DND-41 (cell line): ENCODE results near the gene SGCE.

ENCODE experiments used
- ATAC-seq: fragments of 200-7000 bp; cut with Tn5 transposase; 3 replicates; pipeline ENCODE4 v1.9.1; 2021; ENCODE audit warnings: low read depth; ENCODE audit not compliant: insufficient read depth
- DNase-seq: peaks from one replicate; pipeline ENCODE4 v3.0.0-alpha.2; 2020
- H2AFZ ChIP-seq: 2 replicates; pipeline ENCODE4 v1.6.0; 2012; ENCODE audit warnings: low read depth, low read length
- H3K27ac ChIP-seq: 2 replicates; pipeline ENCODE4 v1.5.1; 2012; ENCODE audit warnings: low read length, inconsistent platforms
- H3K27me3 ChIP-seq: fragments of 200-600 bp; sonication (generic); 2 replicates; pipeline ENCODE4 v1.6.0; 2012; ENCODE audit warnings: low read length, mild to moderate bottlenecking, inconsistent platforms; ENCODE audit not compliant: insufficient read depth, poor library complexity
- H3K36me3 ChIP-seq: 2 replicates; pipeline ENCODE4 v1.5.1; 2012; ENCODE audit warnings: low read length, inconsistent platforms; ENCODE audit not compliant: insufficient read depth
- H3K4me1 ChIP-seq: 2 replicates; pipeline ENCODE4 v1.5.1; 2012; ENCODE audit warnings: mild to moderate bottlenecking, low read length; ENCODE audit not compliant: insufficient read depth
- H3K4me2 ChIP-seq: 2 replicates; pipeline ENCODE4 v1.6.0; 2012; ENCODE audit warnings: mild to moderate bottlenecking, moderate library complexity, low read length, inconsistent platforms; ENCODE audit not compliant: insufficient read depth
- H3K4me3 ChIP-seq, 2 experiments: fragments of 200-600 bp in 1 of 2; shearing (Covaris generic) in 1 of 2; 2 replicates each; pipeline ENCODE4 v1.5.1; 2012 to 2016; ENCODE audit warnings: inconsistent platforms in 2 of 2, low read length in 2 of 2, mild to moderate bottlenecking in 2 of 2, low read depth in 1 of 2, moderate library complexity in 1 of 2
- H3K79me2 ChIP-seq: 2 replicates; pipeline ENCODE4 v1.6.0; 2012; ENCODE audit warnings: low read length, inconsistent platforms; ENCODE audit not compliant: insufficient read depth
- H3K9ac ChIP-seq: 2 replicates; pipeline ENCODE4 v1.6.0; 2012; ENCODE audit warnings: low read depth, mild to moderate bottlenecking, inconsistent platforms, low read length, moderate library complexity
- H3K9me3 ChIP-seq: 2 replicates; pipeline ENCODE4 v1.5.1; 2012; ENCODE audit warnings: low read length, moderate library complexity, mild to moderate bottlenecking, inconsistent platforms; ENCODE audit not compliant: insufficient read depth, severe bottlenecking
- H4K20me1 ChIP-seq: 2 replicates; pipeline ENCODE4 v1.6.0; 2012; ENCODE audit warnings: low read length; ENCODE audit not compliant: insufficient read depth
- EZH2 ChIP-seq: IDR thresholded peaks from 3 replicates; pipeline ENCODE4 v1.6.1; 2012; ENCODE audit warnings: borderline replicate concordance, low read depth, mild to moderate bottlenecking, moderate library complexity, low read length, inconsistent platforms; ENCODE audit not compliant: severe bottlenecking
- TF ChIP-seq, protein P1 (sequence below): IDR thresholded peaks from 2 replicates; pipeline ENCODE4 v1.5.1; 2012; ENCODE audit warnings: borderline replicate concordance, low read length, moderate library complexity, mild to moderate bottlenecking; ENCODE audit not compliant: poor library complexity, severe bottlenecking; ENCODE audit errors: extremely low read depth

SGCE gene

DNA sequence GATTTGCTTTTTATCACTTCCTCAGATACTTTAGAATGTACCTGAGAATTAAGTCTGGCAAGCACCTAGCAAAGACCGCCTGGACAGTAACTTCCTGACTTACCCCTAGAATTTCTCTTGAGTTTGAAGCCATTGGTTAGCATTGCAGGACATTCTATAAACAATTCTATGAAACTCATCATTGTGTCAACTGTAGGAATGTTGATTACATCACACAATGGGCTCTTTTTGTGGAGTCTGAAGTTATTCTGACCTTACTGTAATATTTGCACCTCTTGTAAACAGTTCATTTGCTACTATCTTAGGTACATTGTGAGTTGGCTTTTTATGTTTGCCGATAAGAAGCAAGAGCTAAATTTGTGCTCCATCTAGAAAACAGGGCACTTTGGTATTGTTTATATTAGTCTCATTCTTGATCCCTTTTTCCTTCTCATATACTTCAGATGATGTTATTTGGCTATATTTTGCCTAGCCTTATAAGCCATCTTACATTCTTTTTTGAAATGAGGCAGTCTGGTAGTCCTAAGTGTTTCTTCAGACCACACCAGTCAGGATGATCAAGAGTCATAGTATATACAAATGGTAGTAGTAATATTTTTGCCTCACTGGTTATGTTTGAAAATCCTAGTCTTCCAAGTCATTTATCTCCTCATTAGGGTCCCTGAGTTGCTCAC is 94.0 kb downstream of the SGCE start:
- TF ChIP-seq, protein P1, sequence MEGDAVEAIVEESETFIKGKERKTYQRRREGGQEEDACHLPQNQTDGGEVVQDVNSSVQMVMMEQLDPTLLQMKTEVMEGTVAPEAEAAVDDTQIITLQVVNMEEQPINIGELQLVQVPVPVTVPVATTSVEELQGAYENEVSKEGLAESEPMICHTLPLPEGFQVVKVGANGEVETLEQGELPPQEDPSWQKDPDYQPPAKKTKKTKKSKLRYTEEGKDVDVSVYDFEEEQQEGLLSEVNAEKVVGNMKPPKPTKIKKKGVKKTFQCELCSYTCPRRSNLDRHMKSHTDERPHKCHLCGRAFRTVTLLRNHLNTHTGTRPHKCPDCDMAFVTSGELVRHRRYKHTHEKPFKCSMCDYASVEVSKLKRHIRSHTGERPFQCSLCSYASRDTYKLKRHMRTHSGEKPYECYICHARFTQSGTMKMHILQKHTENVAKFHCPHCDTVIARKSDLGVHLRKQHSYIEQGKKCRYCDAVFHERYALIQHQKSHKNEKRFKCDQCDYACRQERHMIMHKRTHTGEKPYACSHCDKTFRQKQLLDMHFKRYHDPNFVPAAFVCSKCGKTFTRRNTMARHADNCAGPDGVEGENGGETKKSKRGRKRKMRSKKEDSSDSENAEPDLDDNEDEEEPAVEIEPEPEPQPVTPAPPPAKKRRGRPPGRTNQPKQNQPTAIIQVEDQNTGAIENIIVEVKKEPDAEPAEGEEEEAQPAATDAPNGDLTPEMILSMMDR: no peak
- no peak for TF ChIP-seq EZH2
- no peaks in the 10 kb centered on the region for H3K9me3 ChIP-seq
- H4K20me1 ChIP-seq: no peaks in the 10 kb centered on the region
- H3K4me3 ChIP-seq: no peak overlapping the region
- no peak overlapping the region for H3K9ac ChIP-seq
- ATAC-seq (no peak), DNase-seq (no peak)
- no peaks in the 10 kb centered on the region for H3K27me3 ChIP-seq
- H3K36me3 ChIP-seq: peaks cover 8% of the 10 kb centered on the region; the same call in 1 of the 2 replicates
- no peak overlapping the region for H3K4me2 ChIP-seq
- H3K79me2 ChIP-seq: no peaks in the 10 kb centered on the region
- no peak overlapping the region for H3K27ac ChIP-seq
- no peaks in the 10 kb centered on the region for H3K4me1 ChIP-seq
- no peak overlapping the region for H2AFZ ChIP-seq

DNA sequence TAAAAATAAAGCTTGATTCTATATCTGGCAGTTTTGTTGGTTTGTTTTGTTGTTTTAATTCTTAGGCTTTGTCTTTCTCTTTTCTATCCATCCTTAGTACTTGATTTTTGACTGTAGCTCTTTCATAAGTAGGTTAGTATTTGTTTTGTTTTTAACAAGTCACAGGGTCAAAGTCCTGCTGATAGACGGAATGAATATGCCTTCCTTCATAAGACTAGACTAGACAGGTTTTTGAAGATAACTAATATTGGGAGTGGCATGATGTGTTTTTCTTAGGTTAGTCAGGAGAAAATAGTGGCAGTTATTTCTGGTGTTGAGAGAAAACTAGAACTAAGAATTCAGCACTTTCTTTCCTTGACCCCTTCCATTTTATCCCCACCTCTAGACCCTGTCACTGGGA is 96.0 kb downstream of the SGCE start:
- H3K36me3 ChIP-seq: peaks cover 20% of the 10 kb centered on the region; the same call in 1 of the 2 replicates
- no peak overlapping the region for H3K4me3 ChIP-seq
- H3K79me2 ChIP-seq: no peaks in the 10 kb centered on the region
- H4K20me1 ChIP-seq: no peaks in the 10 kb centered on the region
- H3K27ac ChIP-seq: no peak overlapping the region
- no peaks in the 10 kb centered on the region for H3K4me1 ChIP-seq
- no peak overlapping the region for H3K4me2 ChIP-seq
- no peak for TF ChIP-seq EZH2
- TF ChIP-seq, protein P1: no peak
- H2AFZ ChIP-seq: no peak overlapping the region
- no peak for DNase-seq
- H3K9me3 ChIP-seq: no peaks in the 10 kb centered on the region
- no peak overlapping the region for H3K9ac ChIP-seq
- ATAC-seq: no peak
- no peaks in the 10 kb centered on the region for H3K27me3 ChIP-seq

DNA sequence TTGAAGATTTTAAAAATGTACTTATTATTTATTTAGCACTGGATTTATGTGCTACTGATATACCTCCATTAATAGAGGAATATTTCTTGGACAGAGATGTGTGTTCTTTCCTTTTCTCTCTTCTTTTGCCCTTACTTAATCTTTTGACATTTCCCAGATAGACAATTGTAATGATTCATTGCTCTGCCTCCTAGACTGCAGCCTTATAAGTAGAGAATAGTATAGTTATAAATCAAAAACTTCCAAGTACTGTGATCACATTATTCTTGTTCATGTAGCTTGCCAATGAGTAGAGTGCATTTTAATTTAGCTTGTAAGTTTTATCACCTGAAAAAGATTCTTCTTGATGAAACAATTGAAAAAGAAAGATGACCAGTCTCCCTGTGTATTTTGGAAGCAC is 98.7 kb downstream of the SGCE start:
- ATAC-seq (no peak), DNase-seq (no peak)
- no peaks in the 10 kb centered on the region for H3K79me2 ChIP-seq
- no peak overlapping the region for H3K4me2 ChIP-seq
- no peaks in the 10 kb centered on the region for H3K4me1 ChIP-seq
- no peak overlapping the region for H3K9ac ChIP-seq
- H3K4me3 ChIP-seq: no peak overlapping the region
- H4K20me1 ChIP-seq: no peaks in the 10 kb centered on the region
- peaks cover 42% of the 10 kb centered on the region for H3K36me3 ChIP-seq
- no peaks in the 10 kb centered on the region for H3K9me3 ChIP-seq
- H2AFZ ChIP-seq: no peak overlapping the region
- H3K27me3 ChIP-seq: no peaks in the 10 kb centered on the region
- TF ChIP-seq, protein P1: no peak
- TF ChIP-seq EZH2: no peak
- H3K27ac ChIP-seq: no peak overlapping the region

DNA sequence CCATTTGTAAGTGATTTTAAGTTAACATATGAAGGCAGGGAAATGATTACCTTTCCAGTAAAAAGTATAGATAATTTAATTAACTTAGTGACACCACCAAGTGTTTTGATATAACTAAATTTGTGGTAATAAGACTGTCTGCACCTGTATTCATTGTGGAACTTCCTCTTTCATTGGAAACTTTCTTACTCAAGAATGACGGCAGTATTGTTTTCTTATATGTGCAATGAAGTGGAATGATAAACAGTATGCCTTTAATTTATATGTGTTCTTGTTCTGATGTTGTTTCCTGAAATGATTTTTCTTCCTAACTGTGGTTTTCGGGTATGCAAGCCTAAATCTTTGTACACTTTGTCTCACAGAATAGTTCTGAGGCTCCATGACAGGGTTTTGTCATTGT is 99.9 kb downstream of the SGCE start:
- ATAC-seq (no peak), DNase-seq (no peak)
- H2AFZ ChIP-seq: no peak overlapping the region
- no peaks in the 10 kb centered on the region for H4K20me1 ChIP-seq
- no peak overlapping the region for H3K9ac ChIP-seq
- no peaks in the 10 kb centered on the region for H3K27me3 ChIP-seq
- no peak overlapping the region for H3K27ac ChIP-seq
- peaks cover 48% of the 10 kb centered on the region for H3K36me3 ChIP-seq
- TF ChIP-seq EZH2: no peak
- TF ChIP-seq, protein P1: no peak
- H3K79me2 ChIP-seq: no peaks in the 10 kb centered on the region
- no peak overlapping the region for H3K4me3 ChIP-seq
- no peaks in the 10 kb centered on the region for H3K9me3 ChIP-seq
- H3K4me1 ChIP-seq: no peaks in the 10 kb centered on the region
- H3K4me2 ChIP-seq: no peak overlapping the region
